Activated effector memory CD4-positive, alpha-beta T cell treated with Interleukin-2 at 50 U/mL for 16 hours (primary cell): ENCODE measurements around the gene NMNAT3.
A peak's percentile ranks its signal among the peaks of the same experiment; 100 is the strongest.

Experiments used
- DNase-seq: peaks from one replicate; pipeline ENCODE4 v3.0.0-alpha.2; 2020

Gene NMNAT3

GRCh38 chr3:139677388-139678155 is at the start of gene NMNAT3:
NMNAT3 (minus strand) TSS chr3:139677972; CDS start chr3:139627724, 50,248 bp downstream.
- peak; percentile 67 for DNase-seq

- DNase-seq = no peak
These were observed 43.6 kb upstream of the NMNAT3 start for GRCh38 chr3:139721370-139721769.

DNA sequence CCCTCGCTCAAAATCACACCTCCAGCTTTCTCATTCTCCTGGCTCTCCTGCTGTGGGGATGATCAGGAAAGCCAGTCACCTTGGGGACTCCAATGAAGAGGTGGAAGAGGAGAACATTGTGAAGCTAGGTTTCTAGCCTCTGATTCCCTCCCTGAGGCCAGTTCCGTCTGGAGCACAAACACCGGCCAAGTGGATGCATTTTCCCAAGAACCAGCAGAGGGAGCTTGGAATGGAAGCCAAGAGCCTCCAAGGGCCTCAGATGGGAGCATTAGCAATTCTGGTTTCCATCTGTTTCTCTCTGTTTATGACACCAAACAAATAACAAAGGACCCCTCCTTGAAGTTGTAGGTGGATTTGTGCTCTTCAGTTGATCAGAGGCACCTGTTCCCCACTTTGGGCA is 40.6 kb upstream of the NMNAT3 start:
- no peak for DNase-seq

DNA sequence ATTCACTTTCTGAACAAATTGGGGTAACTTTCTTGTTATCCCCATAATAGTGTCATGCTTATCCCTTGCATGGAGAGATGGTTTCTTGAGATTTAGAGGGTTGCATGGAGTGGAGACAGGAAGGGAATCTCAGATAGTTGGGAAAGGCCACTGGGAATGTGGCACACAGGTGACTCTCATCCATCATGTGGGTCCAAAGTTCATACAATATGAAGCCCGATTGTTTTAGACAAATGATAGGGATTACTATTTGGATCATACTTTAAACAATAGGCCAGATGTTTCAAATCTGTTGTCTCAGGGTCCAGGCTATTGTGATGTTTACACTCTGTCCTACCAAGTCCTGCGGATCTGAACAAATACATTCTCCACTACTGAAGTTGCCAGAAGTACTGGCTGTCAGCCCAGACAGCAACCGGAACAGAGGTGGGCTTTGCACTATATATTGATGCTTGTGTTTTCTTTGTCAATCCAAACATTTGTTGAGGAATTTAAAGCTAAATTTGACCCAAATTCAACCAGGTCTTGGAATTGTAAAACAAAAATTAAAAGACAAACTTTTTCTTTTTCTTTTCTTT is 39.2 kb upstream of the NMNAT3 start:
- DNase-seq = no peak

- DNase-seq = no peak
These were observed 38.1 kb upstream of the NMNAT3 start for GRCh38 chr3:139715743-139716360.

GRCh38 chr3:139715166-139715565 is 37.4 kb upstream of the NMNAT3 start:
- no peak for DNase-seq

- no peak for DNase-seq
These were observed 32.4 kb upstream of the NMNAT3 start for GRCh38 chr3:139710212-139710611.

GRCh38 chr3:139705631-139706030 is 27.9 kb upstream of the NMNAT3 start:
- DNase-seq = no peak

- no peak for DNase-seq
These were observed 18.5 kb upstream of the NMNAT3 start for GRCh38 chr3:139696314-139696604.

- DNase-seq = no peak
These were observed 17.9 kb upstream of the NMNAT3 start for GRCh38 chr3:139695426-139696313.

DNA sequence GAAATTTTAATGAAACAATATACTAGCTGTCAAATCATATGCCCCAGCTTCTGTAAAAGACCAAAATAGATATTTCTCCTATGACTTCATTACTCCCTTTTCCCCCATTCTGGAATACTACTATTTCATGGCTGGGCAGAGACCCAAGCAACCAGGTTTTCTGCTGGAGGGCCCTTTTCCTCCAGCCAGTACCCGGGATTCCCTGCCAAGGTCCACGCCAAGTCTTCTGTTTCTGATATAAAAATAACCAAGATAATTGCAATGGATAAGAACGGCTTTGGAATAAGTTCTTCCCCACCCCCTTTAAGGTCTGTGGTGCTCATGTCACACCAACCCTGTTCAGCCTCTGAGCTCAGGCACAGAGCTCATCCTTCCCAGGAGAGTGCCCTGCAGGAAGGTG is 17.2 kb upstream of the NMNAT3 start:
- no peak for DNase-seq

DNA sequence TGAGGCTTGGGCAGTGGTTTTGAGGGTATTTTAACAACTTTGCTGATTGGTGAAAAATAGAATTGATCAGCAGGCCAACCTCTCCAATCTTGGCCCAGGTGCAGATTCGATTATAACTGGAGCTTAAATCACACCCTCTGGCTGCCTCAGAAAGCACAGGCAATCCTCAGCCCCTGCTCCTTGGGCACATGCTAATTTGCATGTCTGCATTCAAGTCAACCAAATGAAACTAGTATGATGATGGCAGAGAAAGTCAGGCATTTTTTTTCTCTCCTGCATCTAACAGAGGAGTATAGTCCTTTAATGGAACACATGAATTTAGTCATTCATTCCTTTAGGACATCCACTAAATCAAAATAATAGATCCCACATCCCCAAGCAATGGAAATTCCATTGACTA is 16.8 kb upstream of the NMNAT3 start:
- DNase-seq = no peak

- DNase-seq = no peak
These were observed 13.8 kb upstream of the NMNAT3 start for GRCh38 chr3:139691619-139692018.

GRCh38 chr3:139689708-139690228 is 12.0 kb upstream of the NMNAT3 start:
- DNase-seq = no peak

DNA sequence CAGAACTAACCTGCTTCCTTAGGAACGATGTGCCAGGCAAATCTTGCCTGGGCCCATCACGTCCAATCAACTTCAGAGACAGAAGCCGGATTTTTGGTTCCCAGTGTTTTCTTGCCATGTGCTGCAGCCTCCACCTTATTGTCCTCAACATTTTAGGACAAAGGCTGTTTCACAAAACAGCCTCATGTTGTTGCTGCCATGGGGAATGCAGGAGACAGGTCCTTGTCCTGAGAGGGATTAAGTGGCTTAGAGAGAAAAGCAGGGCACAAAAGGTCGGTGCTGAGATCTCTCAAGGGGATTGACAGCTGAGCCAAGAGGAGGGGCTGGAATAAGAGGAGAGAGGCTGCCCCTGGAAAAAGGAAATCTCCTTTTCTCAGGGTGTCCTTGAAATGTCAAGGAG is 11.3 kb upstream of the NMNAT3 start:
- no peak for DNase-seq

DNA sequence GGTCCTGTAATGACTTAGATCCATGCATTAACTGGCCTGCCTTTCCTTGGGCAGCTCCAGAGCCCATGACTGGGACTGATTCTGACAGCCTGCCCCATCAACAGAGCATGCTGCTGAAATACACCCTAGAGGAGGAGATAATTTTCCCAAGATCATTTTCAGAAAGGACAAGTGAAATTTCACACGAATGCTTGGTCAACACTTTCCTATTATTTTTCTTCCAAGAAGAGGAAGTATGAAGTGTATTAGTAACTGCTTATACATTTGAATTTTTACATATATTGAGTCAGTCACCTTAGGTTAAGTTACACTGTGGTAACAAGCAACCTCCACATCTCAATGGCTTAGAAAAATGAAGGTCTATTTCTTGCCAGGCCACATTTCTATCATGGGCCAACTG is 9.7 kb upstream of the NMNAT3 start:
- no peak for DNase-seq

DNA sequence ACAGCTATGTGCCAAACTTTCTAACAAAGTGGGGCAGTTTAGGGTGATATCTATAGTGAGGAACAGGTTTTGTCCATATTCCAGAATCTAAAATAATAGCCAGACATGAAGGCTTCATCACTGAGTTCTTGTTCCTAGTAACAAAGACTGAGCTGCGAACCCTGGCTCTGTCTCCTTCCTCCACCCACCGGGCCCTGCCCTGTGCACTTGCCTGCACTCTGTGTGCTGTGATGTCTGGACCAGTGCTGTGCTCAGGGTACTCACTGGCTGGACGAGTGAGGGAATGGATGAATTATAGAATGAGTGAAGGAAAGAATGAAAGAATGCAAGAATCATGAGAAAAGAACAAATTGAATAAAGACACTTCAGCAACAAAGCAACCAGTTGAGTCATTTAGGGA is 8.9 kb upstream of the NMNAT3 start:
- no peak for DNase-seq

GRCh38 chr3:139686206-139686605 is 8.4 kb upstream of the NMNAT3 start:
- no peak for DNase-seq

- no peak for DNase-seq
These were observed 1.5 kb upstream of the NMNAT3 start for GRCh38 chr3:139679220-139679775.

DNA sequence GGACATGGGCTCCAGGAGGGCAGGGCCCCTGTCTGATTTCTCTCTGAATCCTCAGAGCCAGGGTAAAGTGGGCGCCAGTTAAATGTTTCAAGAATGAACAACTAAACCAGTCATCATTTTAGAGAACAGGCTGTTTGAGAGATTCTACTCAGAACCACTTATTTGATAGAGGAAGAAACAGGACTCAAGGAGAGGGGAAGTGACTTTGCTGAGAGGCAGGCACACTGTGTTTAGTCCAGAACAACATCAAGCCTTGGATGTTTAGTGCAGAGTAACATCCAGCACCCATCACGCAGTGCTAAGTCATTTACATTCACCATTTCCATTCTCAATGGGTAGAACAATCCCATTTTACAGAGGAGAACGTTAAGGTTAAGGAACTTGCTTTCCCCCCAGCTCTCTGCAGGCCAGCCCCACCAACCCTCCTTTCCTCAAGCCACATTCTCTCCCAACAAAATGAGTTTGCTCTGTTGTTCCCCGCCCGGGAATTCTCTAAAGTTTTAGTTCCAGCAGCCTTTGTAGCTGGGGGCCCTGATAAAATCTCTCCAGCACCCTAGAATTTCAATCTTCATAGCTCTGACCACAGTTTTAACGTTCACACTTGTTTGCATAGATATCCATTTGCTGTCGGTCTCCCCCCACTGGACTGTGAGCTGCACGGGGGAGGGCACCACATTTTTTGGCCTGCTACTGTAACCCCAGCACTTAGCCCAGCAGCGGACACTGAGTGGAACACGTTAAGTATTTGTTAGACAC is 962 bp downstream of the NMNAT3 start:
- no peak for DNase-seq

DNA sequence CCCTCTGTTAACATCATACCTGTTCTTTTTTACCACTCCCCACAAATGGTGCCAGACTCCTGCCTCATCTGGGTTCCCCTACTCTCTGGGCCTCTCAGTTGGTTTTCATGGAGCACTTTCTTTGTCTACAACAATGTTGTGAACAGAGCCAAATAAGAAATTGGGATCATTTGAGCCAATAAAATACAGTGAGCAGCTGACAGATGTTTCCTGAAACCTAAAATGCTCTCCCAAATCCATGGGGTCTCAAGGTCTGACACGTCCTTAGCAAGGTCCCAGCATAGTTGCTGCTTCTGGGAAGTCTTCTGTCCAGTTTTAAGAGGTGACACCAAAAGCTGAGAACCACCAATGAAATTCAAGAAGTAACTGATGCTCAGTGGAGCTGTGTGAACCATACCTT is 1.7 kb downstream of the NMNAT3 start:
- DNase-seq = no peak

DNA sequence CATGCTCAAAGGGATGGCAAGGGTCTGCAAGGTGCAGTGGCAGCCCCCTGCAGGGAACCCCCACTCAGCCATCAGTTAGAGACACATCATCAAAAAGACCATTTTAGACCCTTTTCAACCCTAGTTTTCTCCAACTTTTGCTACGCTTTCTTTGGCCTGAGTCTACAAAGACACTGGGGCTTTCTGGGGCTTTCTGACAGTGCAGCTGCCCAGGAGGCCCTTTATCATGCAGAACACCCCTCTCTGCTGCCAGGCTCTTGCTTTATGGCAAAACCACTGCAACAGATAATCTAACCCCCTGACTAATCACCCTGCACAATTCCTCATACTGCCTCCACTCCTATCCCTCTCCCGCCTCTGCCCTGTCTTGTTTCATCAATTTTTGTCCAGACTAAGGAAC is 2.4 kb downstream of the NMNAT3 start:
- no peak for DNase-seq
